ELF-1 (cell line): ENCODE measurements around the gene SYTL1.
A peak's percentile ranks its signal among the peaks of the same experiment; 100 is the strongest.

ENCODE experiments used
- DNase-seq: peaks from one replicate; pipeline ENCODE4 v3.0.0-alpha.2; 2016; ENCODE audit warnings: low read depth, low spot score

The SYTL1 gene

GRCh38 chr1:27346991-27347624 is 5.3 kb downstream of the SYTL1 start:
- peak; percentile 70 for DNase-seq

- peak; percentile 83 for DNase-seq
Observed at GRCh38 chr1:27348861-27349783, 7.3 kb downstream of the SYTL1 start.

GRCh38 chr1:27349784-27350662 is 8.2 kb downstream of the SYTL1 start:
- peak; percentile 85 for DNase-seq

- DNase-seq = peak; percentile 96
Observed at GRCh38 chr1:27350663-27351540, 9.1 kb downstream of the SYTL1 start.

GRCh38 chr1:27351541-27352107 is 9.8 kb downstream of the SYTL1 start:
- DNase-seq = no peak

GRCh38 chr1:27353166-27353565 is 11.3 kb downstream of the SYTL1 start:
- no peak for DNase-seq

- no peak for DNase-seq
Observed at GRCh38 chr1:27353629-27354028, 11.8 kb downstream of the SYTL1 start.

GRCh38 chr1:27355683-27356082 is 13.9 kb downstream of the SYTL1 start:
- DNase-seq = no peak

- DNase-seq = no peak
Observed at GRCh38 chr1:27356277-27356618, 14.4 kb downstream of the SYTL1 start.

- DNase-seq = peak; percentile 53
Observed at GRCh38 chr1:27356619-27357280, 14.9 kb downstream of the SYTL1 start.

- peak; percentile 97 for DNase-seq
Observed at GRCh38 chr1:27357281-27358037, 15.6 kb downstream of the SYTL1 start.

- DNase-seq = no peak
Observed at GRCh38 chr1:27358038-27358927, 16.5 kb downstream of the SYTL1 start.

GRCh38 chr1:27358928-27359313 is 17.1 kb downstream of the SYTL1 start:
- no peak for DNase-seq

GRCh38 chr1:27359822-27360158 is 18.0 kb downstream of the SYTL1 start:
- peak; percentile 47 for DNase-seq

- DNase-seq = no peak
Observed at GRCh38 chr1:27360159-27361043, 18.6 kb downstream of the SYTL1 start.

GRCh38 chr1:27361044-27361402 is 19.2 kb downstream of the SYTL1 start:
- DNase-seq = no peak

GRCh38 chr1:27361553-27361952 is 19.7 kb downstream of the SYTL1 start:
- DNase-seq = no peak
